SU-DHL-6 (cell line): ENCODE results near the gene MPHOSPH8.

Experiments
- H2AFZ ChIP-seq: fragments of 200-600 bp; sonication (generic); 2 replicates; pipeline ENCODE4 v1.6.1; 2014; ENCODE audit warnings: low read depth, mild to moderate bottlenecking, moderate library complexity, mixed read lengths, antibody characterized with exemption, low read length; ENCODE audit not compliant: severe bottlenecking
- H3F3A ChIP-seq: fragments of 200-600 bp; shearing (Covaris generic); 2 replicates; pipeline ENCODE4 v1.6.0; 2016; ENCODE audit warnings: antibody characterized with exemption, mild to moderate bottlenecking; ENCODE audit not compliant: insufficient read depth
- H3K27ac ChIP-seq: fragments of 200-600 bp; sonication (generic); 2 replicates; pipeline ENCODE4 v1.5.1; 2016; ENCODE audit warnings: low read depth, mild to moderate bottlenecking, low read length, moderate library complexity, mixed read lengths
- H3K27me3 ChIP-seq: fragments of 200-600 bp; sonication (generic), shearing (Covaris generic); 2 replicates; pipeline ENCODE4 v1.6.0; 2014; ENCODE audit warnings: mild to moderate bottlenecking, low read length
- H3K36me3 ChIP-seq: fragments of 200-600 bp; sonication (generic); 2 replicates; pipeline ENCODE4 v1.6.1; 2014; ENCODE audit warnings: mild to moderate bottlenecking, low read length, mixed read lengths
- H3K4me2 ChIP-seq: fragments of 300-600, 200-600 bp; shearing (Covaris generic), sonication (generic); 2 replicates; pipeline ENCODE4 v1.6.0; 2014; ENCODE audit warnings: low read length, low read depth, mild to moderate bottlenecking; ENCODE audit not compliant: poor library complexity, severe bottlenecking
- H3K4me3 ChIP-seq: fragments of 200-600 bp; sonication (generic); 2 replicates; pipeline ENCODE4 v1.5.1; 2014; ENCODE audit warnings: antibody characterized with exemption, low read length, mild to moderate bottlenecking, mixed read lengths; ENCODE audit not compliant: insufficient read depth, poor library complexity, severe bottlenecking
- H3K79me2 ChIP-seq: fragments of 200-600 bp; sonication (generic); 2 replicates; pipeline ENCODE4 v1.6.1; 2014; ENCODE audit warnings: mild to moderate bottlenecking, low read length, moderate library complexity; ENCODE audit not compliant: insufficient read depth
- H3K9ac ChIP-seq: fragments of 200-600 bp; sonication (generic); 2 replicates; pipeline ENCODE4 v1.7.0; 2014; ENCODE audit warnings: mild to moderate bottlenecking, low read length
- H3K9me2 ChIP-seq: fragments of 200-600 bp; sonication (generic); replicated peaks from 2 replicates; pipeline ENCODE4 v1.6.1; 2014; ENCODE audit warnings: low read length; ENCODE audit not compliant: insufficient read depth
- H3K9me3 ChIP-seq: fragments of 200-600 bp; sonication (generic); 2 replicates; pipeline ENCODE4 v1.6.1; 2014; ENCODE audit warnings: low read length, mixed read lengths; ENCODE audit not compliant: insufficient read depth
- H4K20me1 ChIP-seq: fragments of 200-600 bp; sonication (generic); 2 replicates; pipeline ENCODE4 v1.6.1; 2014; ENCODE audit warnings: low read depth, mild to moderate bottlenecking, antibody characterized with exemption, low read length, moderate library complexity, mixed read lengths
- CTCF ChIP-seq: fragments of 200-600 bp; sonication (generic); IDR thresholded peaks from one replicate; pipeline ENCODE4 v1.5.1; 2017; ENCODE audit warnings: antibody characterized with exemption, mild to moderate bottlenecking, low read length, moderate library complexity; ENCODE audit not compliant: insufficient read depth, poor library complexity, severe bottlenecking
- EZH2phosphoT487 ChIP-seq: fragments of 200-600 bp; sonication (generic), shearing (Covaris generic); conservative IDR thresholded peaks from 2 replicates; pipeline ENCODE4 v1.6.1; 2018; ENCODE audit warnings: mild to moderate bottlenecking, antibody characterized with exemption, low read length, moderate library complexity, mixed read lengths

The MPHOSPH8 gene

GRCh38 chr13:19658831-19659230, 25.4 kb downstream of the MPHOSPH8 start:
- no peak overlapping the region for H3K4me2 ChIP-seq
- no peaks in the 10 kb centered on the region for H3K9me2 ChIP-seq
- TF ChIP-seq EZH2phosphoT487 (no peak), CTCF (no peak)
- H2AFZ ChIP-seq = no peak overlapping the region
- H3K4me3 ChIP-seq = no peak overlapping the region
- no peak overlapping the region for H3K9ac ChIP-seq
- no peaks in the 10 kb centered on the region for H3K9me3 ChIP-seq
- no peak overlapping the region for H3K27ac ChIP-seq
- peaks cover 9% of the 10 kb centered on the region; the same call in 1 of the 2 replicates for H3K36me3 ChIP-seq
- H3K79me2 ChIP-seq = no peaks in the 10 kb centered on the region
- no peaks in the 10 kb centered on the region for H3F3A ChIP-seq
- H3K27me3 ChIP-seq = no peaks in the 10 kb centered on the region
- H4K20me1 ChIP-seq = no peaks in the 10 kb centered on the region

- no peaks in the 10 kb centered on the region for H3F3A ChIP-seq
- no peaks in the 10 kb centered on the region for H3K79me2 ChIP-seq
- no peaks in the 10 kb centered on the region for H3K27me3 ChIP-seq
- no peak for TF ChIP-seq CTCF
- TF ChIP-seq EZH2phosphoT487 = no peak
- H4K20me1 ChIP-seq = no peaks in the 10 kb centered on the region
- no peaks in the 10 kb centered on the region for H3K9me3 ChIP-seq
- H2AFZ ChIP-seq = no peak overlapping the region
- H3K9me2 ChIP-seq = no peaks in the 10 kb centered on the region
- no peak overlapping the region for H3K4me2 ChIP-seq
- no peak overlapping the region for H3K4me3 ChIP-seq
- H3K27ac ChIP-seq = no peak overlapping the region
- H3K9ac ChIP-seq = no peak overlapping the region
- H3K36me3 ChIP-seq = peaks cover 9% of the 10 kb centered on the region; the same call in 1 of the 2 replicates
Observed at GRCh38 chr13:19661126-19661525, 27.7 kb downstream of the MPHOSPH8 start.

- Histone ChIP-seq H2AFZ (no peak overlapping the region), H3K27me3 (no peaks in the 10 kb centered on the region), H3F3A (0 out of 2 replicates have a peak, but pooled peaks cover 1% of the 10 kb centered on the region), H3K79me2 (no peaks in the 10 kb centered on the region), H3K36me3 (peaks cover 9% of the 10 kb centered on the region; the same call in 1 of the 2 replicates), H3K9me2 (no peaks in the 10 kb centered on the region), H4K20me1 (no peaks in the 10 kb centered on the region), H3K9me3 (no peaks in the 10 kb centered on the region), H3K27ac (no peak overlapping the region), H3K9ac (no peak overlapping the region), H3K4me3 (no peak overlapping the region), H3K4me2 (no peak overlapping the region)
- no peak for TF ChIP-seq CTCF
- TF ChIP-seq EZH2phosphoT487 = no peak
Observed at GRCh38 chr13:19661561-19661960, 28.1 kb downstream of the MPHOSPH8 start.
